Natural killer cell (primary cell): ENCODE measurements around the gene SPATA31C1. TPM values are rescaled to one million over a fixed set of nuclear protein-coding genes. Genes with fewer than 3 reads are reported as not detected.

ENCODE experiments used
- ATAC-seq, 3 donors: fragments of 150-1000 bp in 2 of 3; fragments of 200-7000 bp in 1 of 3; cut with Tn5 transposase; 1 replicate in 1 of 3; 2 replicates in 2 of 3; pipeline ENCODE4 v1.10.0; 2021; ENCODE audit warnings: mild to moderate bottlenecking in 2 of 3, moderate library complexity in 2 of 3
- DNase-seq, 2 donors: peaks; one replicate each; pipeline versions ENCODE4 v3.0.0 to v3.0.0-alpha.2; 2013 to 2021; ENCODE audit warnings: mixed read lengths in 1 of 2
- H3K27ac ChIP-seq: one replicate; pipeline ENCODE4 v1.5.1; 2013; ENCODE audit warnings: mild to moderate bottlenecking, low read length
- H3K27me3 ChIP-seq: one replicate; pipeline ENCODE4 v1.6.1; 2013; ENCODE audit warnings: low read length; ENCODE audit not compliant: control insufficient read depth, insufficient read depth
- H3K36me3 ChIP-seq: one replicate; pipeline ENCODE4 v1.6.1; 2013; ENCODE audit warnings: low read length; ENCODE audit not compliant: control insufficient read depth, insufficient read depth
- H3K4me1 ChIP-seq: one replicate; pipeline ENCODE4 v1.6.1; 2013; ENCODE audit warnings: low read length; ENCODE audit not compliant: control insufficient read depth, insufficient read depth
- H3K4me3 ChIP-seq: one replicate; pipeline ENCODE4 v1.5.1; 2013; ENCODE audit warnings: low read length
- H3K9me3 ChIP-seq: one replicate; pipeline ENCODE4 v1.6.1; 2013; ENCODE audit warnings: low read length; ENCODE audit not compliant: control insufficient read depth, insufficient read depth
- H3K27ac Mint-ChIP-seq, 2 donors: one replicate each; pipeline ENCODE4 v1.8.0; 2022; ENCODE audit warnings: mild to moderate bottlenecking in 2 of 2, mixed read lengths in 2 of 2, moderate library complexity in 1 of 2
- H3K27me3 Mint-ChIP-seq, 2 donors: one replicate each; pipeline ENCODE4 v1.8.0; 2022; ENCODE audit warnings: low read depth in 2 of 2, mixed read lengths in 2 of 2
- H3K36me3 Mint-ChIP-seq: one replicate; pipeline ENCODE4 v1.8.0; 2022; ENCODE audit warnings: mixed read lengths
- H3K4me1 Mint-ChIP-seq, 2 donors: one replicate each; pipeline ENCODE4 v1.8.0; 2022; ENCODE audit warnings: mixed read lengths in 2 of 2
- H3K4me3 Mint-ChIP-seq: one replicate; pipeline ENCODE4 v1.8.0; 2022; ENCODE audit warnings: mild to moderate bottlenecking, moderate library complexity, mixed read lengths
- H3K9me3 Mint-ChIP-seq, 2 donors: one replicate each; pipeline ENCODE4 v1.8.0; 2022; ENCODE audit warnings: mixed read lengths in 2 of 2
- CTCF ChIP-seq: fragments of 200-600 bp; IDR thresholded peaks from one replicate; pipeline ENCODE4 v1.8.0; 2022; ENCODE audit warnings: antibody characterized with exemption
- WGBS: methylation state at CpG from one replicate; pipeline ENCODE4 v1.1.7; 2013; ENCODE audit warnings: missing lambda C conversion rate; ENCODE audit not compliant: insufficient coverage; 5-methylcytosine and 5-hydroxymethylcytosine counted together
- intact Hi-C: fragments of 100-400 bp; cut with micrococcal nuclease; formaldehyde crosslinking; loops from one replicate; pipeline ENCODE4 v1.14.2; 2022
- total RNA-seq, 4 donors: library from RNA; stranded (reverse); fragments of 120-200 nt in 1 of 4; gene quantifications; one replicate each; pipeline versions ENCODE4 v1.2.3 to v1.2.4, GENCODE V29; 2013 to 2022

SPATA31C1 gene
- total RNA-seq, 3 donors from 2014 or later (not counting 1 experiment from before 2014, with no cell fraction given), result not detected

GRCh38 chr9:87885484-87886189 is 32.1 kb upstream of the SPATA31C1 start:
- no peaks in the 10 kb centered on the region for H3K36me3 ChIP-seq
- H3K4me3 ChIP-seq, result no peak overlapping the region
- no peaks in the 10 kb centered on the region for H3K36me3 Mint-ChIP-seq

GRCh38 chr9:87886210-87886932 is 31.4 kb upstream of the SPATA31C1 start:
- peaks cover 2 to 7% of the 10 kb centered on the region in 2 donors for H3K27me3 Mint-ChIP-seq
- 84% methylated on average over 11 of the region's 11 CpGs for WGBS
- DNase-seq, result no peak

More at GRCh38 chr9:87885484-87886189, 32.1 kb upstream of the SPATA31C1 start:
- WGBS, result 86% methylated on average over 13 of the region's 13 CpGs
- H3K27me3 Mint-ChIP-seq, result peaks cover 2% of the 10 kb centered on the region in 2 donors
- H3K4me3 Mint-ChIP-seq, result no peak overlapping the region
- DNase-seq, result no peak
- no peak for ATAC-seq
- Histone ChIP-seq H3K27me3 (no peaks in the 10 kb centered on the region), H3K9me3 (no peaks in the 10 kb centered on the region), H3K27ac (no peak overlapping the region), H3K4me1 (no peaks in the 10 kb centered on the region)
- H3K9me3 Mint-ChIP-seq, result no peaks in the 10 kb centered on the region
- TF ChIP-seq CTCF, result no peak
- intact Hi-C loops, result no loop called here
- H3K27ac Mint-ChIP-seq, result no peak overlapping the region
- no peaks in the 10 kb centered on the region for H3K4me1 Mint-ChIP-seq

GRCh38 chr9:87886933-87887505 is 30.7 kb upstream of the SPATA31C1 start:
- DNase-seq (no peak), ATAC-seq (no peak)
- no peak for TF ChIP-seq CTCF
- no peaks in the 10 kb centered on the region for H3K9me3 ChIP-seq
- no peak overlapping the region for H3K4me3 Mint-ChIP-seq
- no peak overlapping the region for H3K27ac ChIP-seq
- no peaks in the 10 kb centered on the region for H3K9me3 Mint-ChIP-seq
- intact Hi-C loops, result no loop called here
- H3K36me3 ChIP-seq, result no peaks in the 10 kb centered on the region
- H3K27me3 ChIP-seq, result no peaks in the 10 kb centered on the region
- H3K27me3 Mint-ChIP-seq, result peaks cover 2 to 7% of the 10 kb centered on the region in 2 donors
- no peak overlapping the region for H3K27ac Mint-ChIP-seq
- WGBS, result 78% methylated on average over 13 of the region's 13 CpGs
- H3K4me1 Mint-ChIP-seq, result no peaks in the 10 kb centered on the region
- H3K36me3 Mint-ChIP-seq, result no peaks in the 10 kb centered on the region
- H3K4me3 ChIP-seq, result no peak overlapping the region
- H3K4me1 ChIP-seq, result no peaks in the 10 kb centered on the region

More at GRCh38 chr9:87886210-87886932, 31.4 kb upstream of the SPATA31C1 start:
- H3K27me3 ChIP-seq, result no peaks in the 10 kb centered on the region
- no peaks in the 10 kb centered on the region for H3K9me3 ChIP-seq
- H3K9me3 Mint-ChIP-seq, result no peaks in the 10 kb centered on the region
- no peak overlapping the region for H3K27ac ChIP-seq
- H3K36me3 Mint-ChIP-seq, result no peaks in the 10 kb centered on the region
- H3K27ac Mint-ChIP-seq, result no peak overlapping the region
- intact Hi-C loops, result no loop called here
- H3K4me1 ChIP-seq, result no peaks in the 10 kb centered on the region
- H3K36me3 ChIP-seq, result no peaks in the 10 kb centered on the region
- H3K4me1 Mint-ChIP-seq, result no peaks in the 10 kb centered on the region
- no peak for ATAC-seq
- no peak overlapping the region for H3K4me3 Mint-ChIP-seq
- H3K4me3 ChIP-seq, result no peak overlapping the region
- no peak for TF ChIP-seq CTCF
